WI38 (cell line): Measurements from ENCODE around the gene ECPAS.
"Not testable (repeated sequence)": the region's sequence is repeated elsewhere in the genome, so short reads cannot be mapped to it uniquely, and the experiment has no call there.

ENCODE experiments used
- H3K4me3 ChIP-seq: 2 replicates; pipeline ENCODE4 v1.5.1; 2011; ENCODE audit warnings: low read depth, mild to moderate bottlenecking, control low read depth, low read length
- CTCF ChIP-seq: IDR thresholded peaks from 2 replicates; pipeline ENCODE4 v1.5.1; 2012; ENCODE audit warnings: low read depth, mild to moderate bottlenecking, control low read depth, low read length

Gene ECPAS

GRCh38 chr9:111449705-111450104, 34.5 kb downstream of the ECPAS start:
- no peak for TF ChIP-seq CTCF
- H3K4me3 ChIP-seq: no peak overlapping the region

- not testable (repeated sequence) for H3K4me3 ChIP-seq
Observed at GRCh38 chr9:111445799-111446198, 38.4 kb downstream of the ECPAS start.

GRCh38 chr9:111443454-111443853, 40.7 kb downstream of the ECPAS start:
- no peak for TF ChIP-seq CTCF
- no peak overlapping the region for H3K4me3 ChIP-seq

GRCh38 chr9:111442360-111443027, 41.7 kb downstream of the ECPAS start:
- H3K4me3 ChIP-seq: no peak overlapping the region
- TF ChIP-seq CTCF: no peak

GRCh38 chr9:111440226-111440625, 44.0 kb downstream of the ECPAS start:
- H3K4me3 ChIP-seq: no peak overlapping the region
- no peak for TF ChIP-seq CTCF

- no peak for TF ChIP-seq CTCF
- H3K4me3 ChIP-seq: no peak overlapping the region
Observed at GRCh38 chr9:111438541-111439235, 45.5 kb downstream of the ECPAS start.

GRCh38 chr9:111436571-111436970, 47.6 kb downstream of the ECPAS start:
- TF ChIP-seq CTCF: no peak
- no peak overlapping the region for H3K4me3 ChIP-seq

GRCh38 chr9:111433082-111433481, 51.1 kb downstream of the ECPAS start:
- no peak for TF ChIP-seq CTCF

More at GRCh38 chr9:111433082-111433481, 51.1 kb downstream of the ECPAS start:
- no peak overlapping the region for H3K4me3 ChIP-seq
